WTC11 (cell line): ENCODE results near the gene MEGF10. TPM values are rescaled to one million over a fixed set of nuclear protein-coding genes. Genes with fewer than 3 reads are reported as not detected.

ENCODE experiments used
- ATAC-seq: fragments of 200-7000 bp; cut with Tn5 transposase; 2 replicates; pipeline ENCODE4 v1.10.0; 2021; ENCODE audit warnings: mild to moderate bottlenecking, moderate library complexity
- CTCF ChIA-PET: fragments of 300-600 bp; sonication (Branson Sonifier 250); formaldehyde crosslinking; loops from one replicate; lab custom pipeline; 2021; ENCODE audit warnings: antibody characterized with exemption; lab: Charles Lee
- POLR2A ChIA-PET: fragments of 350-600 bp; sonication (Branson Sonifier 250); formaldehyde crosslinking; loops from one replicate; lab custom pipeline; 2021; ENCODE audit warnings: antibody characterized with exemption; lab: Charles Lee
- DNase-seq: peaks from one replicate; pipeline ENCODE4 v3.0.0; 2021; ENCODE audit warnings: low spot score
- H3K27ac Mint-ChIP-seq: 2 replicates; pipeline ENCODE4 v1.8.0; 2021; ENCODE audit warnings: mixed read lengths
- H3K27me3 Mint-ChIP-seq: 2 replicates; pipeline ENCODE4 v1.8.0; 2021; ENCODE audit warnings: low read depth, mild to moderate bottlenecking, moderate library complexity, mixed read lengths
- H3K36me3 Mint-ChIP-seq: 2 replicates; pipeline ENCODE4 v1.8.0; 2021; ENCODE audit warnings: mixed read lengths
- H3K4me1 Mint-ChIP-seq: 2 replicates; pipeline ENCODE4 v1.8.0; 2022; ENCODE audit warnings: mixed read lengths
- H3K4me3 Mint-ChIP-seq: 2 replicates; pipeline ENCODE4 v1.8.0; 2021; ENCODE audit warnings: mild to moderate bottlenecking, moderate library complexity, mixed read lengths
- H3K9me3 Mint-ChIP-seq: 2 replicates; pipeline ENCODE4 v1.8.0; 2021; ENCODE audit warnings: mixed read lengths
- ATF1 ChIP-seq: sonication (generic); formaldehyde crosslinking; IDR thresholded peaks from 2 replicates; pipeline ENCODE4 v1.8.1; 2023; ENCODE audit warnings: mild to moderate bottlenecking, moderate library complexity, missing genetic modification reagents
- ATF3 ChIP-seq: sonication (generic); formaldehyde crosslinking; conservative IDR thresholded peaks from 2 replicates; pipeline ENCODE4 v1.8.1; 2022; ENCODE audit warnings: mild to moderate bottlenecking, missing genetic modification reagents
- CDX4 ChIP-seq: fragments of 250-450 bp; sonication (Bioruptor Pico); IDR thresholded peaks from 2 replicates; pipeline ENCODE4 v1.9.0; 2021; ENCODE audit warnings: moderate library complexity, mild to moderate bottlenecking, inconsistent platforms, borderline replicate concordance
- ETV6 ChIP-seq: sonication (generic); formaldehyde crosslinking; IDR thresholded peaks from 2 replicates; pipeline ENCODE4 v1.8.1; 2022; ENCODE audit warnings: mild to moderate bottlenecking, missing genetic modification reagents
- FOXJ3 ChIP-seq: sonication (generic); formaldehyde crosslinking; IDR thresholded peaks from 2 replicates; pipeline ENCODE4 v1.9.0; 2021; ENCODE audit warnings: missing genetic modification reagents, mild to moderate bottlenecking, borderline replicate concordance
- JUN ChIP-seq: sonication (generic); formaldehyde crosslinking; IDR thresholded peaks from 2 replicates; pipeline ENCODE4 v1.8.0; 2023; ENCODE audit warnings: mild to moderate bottlenecking, missing genetic modification reagents
- KAT7 ChIP-seq: sonication (generic); formaldehyde crosslinking; IDR thresholded peaks from 2 replicates; pipeline ENCODE4 v1.8.1; 2023; ENCODE audit warnings: missing genetic modification reagents, mild to moderate bottlenecking, borderline replicate concordance
- MXD4 ChIP-seq: fragments of 250-450 bp; sonication (Bioruptor Pico); IDR thresholded peaks from 2 replicates; pipeline ENCODE4 v1.8.0; 2021; ENCODE audit warnings: mild to moderate bottlenecking, moderate library complexity, borderline replicate concordance
- NR1H2 ChIP-seq: sonication (generic); formaldehyde crosslinking; IDR thresholded peaks from 2 replicates; pipeline ENCODE4 v1.9.0; 2021; ENCODE audit warnings: mild to moderate bottlenecking, moderate library complexity, missing genetic modification reagents
- NR2C2 ChIP-seq: sonication (generic); formaldehyde crosslinking; IDR thresholded peaks from 2 replicates; pipeline ENCODE4 v1.8.0; 2022; ENCODE audit warnings: mild to moderate bottlenecking, missing genetic modification reagents
- PRRX2 ChIP-seq: fragments of 250-450 bp; sonication (Bioruptor Pico); IDR thresholded peaks from 2 replicates; pipeline ENCODE4 v1.8.0; 2021; ENCODE audit warnings: mild to moderate bottlenecking
- RORB ChIP-seq: fragments of 250-450 bp; sonication (Bioruptor Pico); IDR thresholded peaks from 2 replicates; pipeline ENCODE4 v1.9.0; 2021; ENCODE audit warnings: mild to moderate bottlenecking
- USF2 ChIP-seq: sonication (generic); formaldehyde crosslinking; IDR thresholded peaks from 2 replicates; pipeline ENCODE4 v1.8.1; 2023; ENCODE audit warnings: mild to moderate bottlenecking, missing genetic modification reagents, moderate library complexity
- ZBTB43 ChIP-seq: sonication (generic); formaldehyde crosslinking; IDR thresholded peaks from 2 replicates; pipeline ENCODE4 v1.8.1; 2023; ENCODE audit warnings: mild to moderate bottlenecking, missing genetic modification reagents
- ZNF121 ChIP-seq: sonication (generic); formaldehyde crosslinking; IDR thresholded peaks from 2 replicates; pipeline ENCODE4 v1.8.0; 2023; ENCODE audit warnings: missing genetic modification reagents
- ZNF416 ChIP-seq: fragments of 250-450 bp; sonication (Bioruptor Pico); IDR thresholded peaks from 2 replicates; pipeline ENCODE4 v1.9.0; 2021; ENCODE audit warnings: mild to moderate bottlenecking, inconsistent platforms
- ZNF671 ChIP-seq: fragments of 250-450 bp; sonication (Bioruptor Pico); IDR thresholded peaks from 2 replicates; pipeline ENCODE4 v1.8.0; 2021; ENCODE audit warnings: mild to moderate bottlenecking
- total RNA-seq: library from RNA; stranded (reverse); gene quantifications from 3 replicates; pipeline ENCODE4 v1.2.3, GENCODE V29; 2021
- TF ChIP-seq, protein P1 (sequence below): sonication (generic); formaldehyde crosslinking; IDR thresholded peaks from 2 replicates; pipeline ENCODE4 v1.8.1; 2023; ENCODE audit warnings: mild to moderate bottlenecking, missing genetic modification reagents, moderate library complexity
- TF ChIP-seq, protein P2 (sequence below): sonication (generic); formaldehyde crosslinking; IDR thresholded peaks from 2 replicates; pipeline ENCODE4 v1.8.0; 2022; ENCODE audit warnings: mild to moderate bottlenecking, missing genetic modification reagents
- TF ChIP-seq, protein P3 (sequence below): sonication (generic); formaldehyde crosslinking; IDR thresholded peaks from 2 replicates; pipeline ENCODE4 v1.8.0; 2023; ENCODE audit warnings: mild to moderate bottlenecking, missing genetic modification reagents
- TF ChIP-seq, protein P4 (sequence below): sonication (generic); formaldehyde crosslinking; IDR thresholded peaks from 2 replicates; pipeline ENCODE4 v1.8.1; 2023; ENCODE audit warnings: mild to moderate bottlenecking, missing genetic modification reagents

Gene MEGF10
- total RNA-seq, 1 experiment from 2014 or later = 24.5 TPM

- TF ChIP-seq, protein P1, sequence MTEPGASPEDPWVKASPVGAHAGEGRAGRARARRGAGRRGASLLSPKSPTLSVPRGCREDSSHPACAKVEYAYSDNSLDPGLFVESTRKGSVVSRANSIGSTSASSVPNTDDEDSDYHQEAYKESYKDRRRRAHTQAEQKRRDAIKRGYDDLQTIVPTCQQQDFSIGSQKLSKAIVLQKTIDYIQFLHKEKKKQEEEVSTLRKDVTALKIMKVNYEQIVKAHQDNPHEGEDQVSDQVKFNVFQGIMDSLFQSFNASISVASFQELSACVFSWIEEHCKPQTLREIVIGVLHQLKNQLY (CRISPR knock-in tag) = no peak
- TF ChIP-seq ZNF416 (CRISPR knock-in tag) (no peak), NR2C2 (CRISPR knock-in tag) (no peak), PRRX2 (CRISPR knock-in tag) (no peak), ETV6 (CRISPR knock-in tag) (no peak)
- TF ChIP-seq, protein P2, sequence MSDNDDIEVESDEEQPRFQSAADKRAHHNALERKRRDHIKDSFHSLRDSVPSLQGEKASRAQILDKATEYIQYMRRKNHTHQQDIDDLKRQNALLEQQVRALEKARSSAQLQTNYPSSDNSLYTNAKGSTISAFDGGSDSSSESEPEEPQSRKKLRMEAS (CRISPR knock-in tag) = no peak
Observed at GRCh38 chr5:127399068-127399467, 108.5 kb downstream of the MEGF10 start (continued).

DNA sequence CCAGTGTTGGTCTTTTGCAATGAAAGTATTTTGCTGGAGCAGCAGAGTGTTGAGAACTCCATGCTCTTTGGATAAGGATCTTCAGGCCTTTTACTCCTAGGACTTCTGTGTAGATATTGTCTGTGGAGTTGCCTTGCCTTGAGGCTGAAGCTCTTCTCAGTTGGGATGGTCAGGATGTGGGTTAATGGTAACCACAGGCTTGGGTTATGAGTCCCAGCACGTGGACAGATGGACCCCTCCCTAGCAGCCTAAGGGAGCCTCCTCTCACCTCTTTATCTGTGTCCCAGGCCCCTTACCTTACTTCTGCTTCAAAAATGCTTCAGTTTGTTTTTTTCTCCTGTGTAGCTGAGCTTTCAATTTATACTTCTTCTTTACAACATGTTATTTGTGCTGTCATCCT, 109.9 kb downstream of the MEGF10 start:
- CTCF ChIA-PET = interaction anchor here (1.3 kb wide), 1 partner anchor 27 kb away, joined by 4 read pairs; no protein-coding TSS in a partner anchor
- H3K27ac Mint-ChIP-seq = no peak overlapping the region
- peaks cover 4% of the 10 kb centered on the region for H3K36me3 Mint-ChIP-seq
- ATAC-seq = no peak
- H3K4me3 Mint-ChIP-seq = no peak overlapping the region
- no peaks in the 10 kb centered on the region for H3K27me3 Mint-ChIP-seq
- TF ChIP-seq JUN (CRISPR knock-in tag) (no peak), ZNF121 (CRISPR knock-in tag) (no peak), ATF3 (CRISPR knock-in tag) (no peak), MXD4 (CRISPR knock-in tag) (no peak), ZNF671 (no peak), USF2 (CRISPR knock-in tag) (no peak)
- TF ChIP-seq, all 79 proteins: peak for 0
- DNase-seq = no peak
- peaks cover 17% of the 10 kb centered on the region for H3K4me1 Mint-ChIP-seq
- H3K9me3 Mint-ChIP-seq = peaks cover 5% of the 10 kb centered on the region; the same call in 1 of the 2 replicates
- POLR2A ChIA-PET = no interaction called here

- Mint-ChIP-seq H3K27ac (no peak overlapping the region), H3K36me3 (peaks cover 4% of the 10 kb centered on the region), H3K9me3 (peaks cover 5% of the 10 kb centered on the region; the same call in 1 of the 2 replicates), H3K4me3 (no peak overlapping the region), H3K27me3 (no peaks in the 10 kb centered on the region), H3K4me1 (peaks cover 17% of the 10 kb centered on the region)
- no peak for TF ChIP-seq NR1H2
- TF ChIP-seq, protein P3, sequence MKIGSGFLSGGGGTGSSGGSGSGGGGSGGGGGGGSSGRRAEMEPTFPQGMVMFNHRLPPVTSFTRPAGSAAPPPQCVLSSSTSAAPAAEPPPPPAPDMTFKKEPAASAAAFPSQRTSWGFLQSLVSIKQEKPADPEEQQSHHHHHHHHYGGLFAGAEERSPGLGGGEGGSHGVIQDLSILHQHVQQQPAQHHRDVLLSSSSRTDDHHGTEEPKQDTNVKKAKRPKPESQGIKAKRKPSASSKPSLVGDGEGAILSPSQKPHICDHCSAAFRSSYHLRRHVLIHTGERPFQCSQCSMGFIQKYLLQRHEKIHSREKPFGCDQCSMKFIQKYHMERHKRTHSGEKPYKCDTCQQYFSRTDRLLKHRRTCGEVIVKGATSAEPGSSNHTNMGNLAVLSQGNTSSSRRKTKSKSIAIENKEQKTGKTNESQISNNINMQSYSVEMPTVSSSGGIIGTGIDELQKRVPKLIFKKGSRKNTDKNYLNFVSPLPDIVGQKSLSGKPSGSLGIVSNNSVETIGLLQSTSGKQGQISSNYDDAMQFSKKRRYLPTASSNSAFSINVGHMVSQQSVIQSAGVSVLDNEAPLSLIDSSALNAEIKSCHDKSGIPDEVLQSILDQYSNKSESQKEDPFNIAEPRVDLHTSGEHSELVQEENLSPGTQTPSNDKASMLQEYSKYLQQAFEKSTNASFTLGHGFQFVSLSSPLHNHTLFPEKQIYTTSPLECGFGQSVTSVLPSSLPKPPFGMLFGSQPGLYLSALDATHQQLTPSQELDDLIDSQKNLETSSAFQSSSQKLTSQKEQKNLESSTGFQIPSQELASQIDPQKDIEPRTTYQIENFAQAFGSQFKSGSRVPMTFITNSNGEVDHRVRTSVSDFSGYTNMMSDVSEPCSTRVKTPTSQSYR (CRISPR knock-in tag) = no peak
- TF ChIP-seq, protein P1 (CRISPR knock-in tag) = no peak
- TF ChIP-seq CDX4 (CRISPR knock-in tag) = no peak
- no peak for TF ChIP-seq ZBTB43 (CRISPR knock-in tag)
- no peak for TF ChIP-seq KAT7
- TF ChIP-seq ZNF416 (CRISPR knock-in tag) = no peak
- no peak for TF ChIP-seq ATF1 (CRISPR knock-in tag)
- TF ChIP-seq FOXJ3 (CRISPR knock-in tag) = no peak
- TF ChIP-seq, protein P4, sequence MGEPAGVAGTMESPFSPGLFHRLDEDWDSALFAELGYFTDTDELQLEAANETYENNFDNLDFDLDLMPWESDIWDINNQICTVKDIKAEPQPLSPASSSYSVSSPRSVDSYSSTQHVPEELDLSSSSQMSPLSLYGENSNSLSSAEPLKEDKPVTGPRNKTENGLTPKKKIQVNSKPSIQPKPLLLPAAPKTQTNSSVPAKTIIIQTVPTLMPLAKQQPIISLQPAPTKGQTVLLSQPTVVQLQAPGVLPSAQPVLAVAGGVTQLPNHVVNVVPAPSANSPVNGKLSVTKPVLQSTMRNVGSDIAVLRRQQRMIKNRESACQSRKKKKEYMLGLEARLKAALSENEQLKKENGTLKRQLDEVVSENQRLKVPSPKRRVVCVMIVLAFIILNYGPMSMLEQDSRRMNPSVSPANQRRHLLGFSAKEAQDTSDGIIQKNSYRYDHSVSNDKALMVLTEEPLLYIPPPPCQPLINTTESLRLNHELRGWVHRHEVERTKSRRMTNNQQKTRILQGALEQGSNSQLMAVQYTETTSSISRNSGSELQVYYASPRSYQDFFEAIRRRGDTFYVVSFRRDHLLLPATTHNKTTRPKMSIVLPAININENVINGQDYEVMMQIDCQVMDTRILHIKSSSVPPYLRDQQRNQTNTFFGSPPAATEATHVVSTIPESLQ (CRISPR knock-in tag) = no peak
- TF ChIP-seq RORB (CRISPR knock-in tag) = no peak
- ChIA-PET POLR2A (no interaction called here), CTCF (interaction anchor here (1.3 kb wide), 1 partner anchor 27 kb away, joined by 4 read pairs; no protein-coding TSS in a partner anchor)
- no peak for ATAC-seq
- no peak for DNase-seq
Observed at GRCh38 chr5:127400946-127401670, 110.5 kb downstream of the MEGF10 start.
